ENCODE results near the gene GNA15.

Gene GNA15

GRCh38 chr19:3194106-3195087 is 58.6 kb downstream of the GNA15 start:
- TF ChIP-seq, protein P1, sequence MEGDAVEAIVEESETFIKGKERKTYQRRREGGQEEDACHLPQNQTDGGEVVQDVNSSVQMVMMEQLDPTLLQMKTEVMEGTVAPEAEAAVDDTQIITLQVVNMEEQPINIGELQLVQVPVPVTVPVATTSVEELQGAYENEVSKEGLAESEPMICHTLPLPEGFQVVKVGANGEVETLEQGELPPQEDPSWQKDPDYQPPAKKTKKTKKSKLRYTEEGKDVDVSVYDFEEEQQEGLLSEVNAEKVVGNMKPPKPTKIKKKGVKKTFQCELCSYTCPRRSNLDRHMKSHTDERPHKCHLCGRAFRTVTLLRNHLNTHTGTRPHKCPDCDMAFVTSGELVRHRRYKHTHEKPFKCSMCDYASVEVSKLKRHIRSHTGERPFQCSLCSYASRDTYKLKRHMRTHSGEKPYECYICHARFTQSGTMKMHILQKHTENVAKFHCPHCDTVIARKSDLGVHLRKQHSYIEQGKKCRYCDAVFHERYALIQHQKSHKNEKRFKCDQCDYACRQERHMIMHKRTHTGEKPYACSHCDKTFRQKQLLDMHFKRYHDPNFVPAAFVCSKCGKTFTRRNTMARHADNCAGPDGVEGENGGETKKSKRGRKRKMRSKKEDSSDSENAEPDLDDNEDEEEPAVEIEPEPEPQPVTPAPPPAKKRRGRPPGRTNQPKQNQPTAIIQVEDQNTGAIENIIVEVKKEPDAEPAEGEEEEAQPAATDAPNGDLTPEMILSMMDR (IDR thresholded peaks at IDR 0.05; ENCODE audit: low read depth, low read length, missing control alignments): no peak
- no peak for DNase-seq (ENCODE audit: extremely low read depth, low read depth)
- no peak overlapping the region for H3K4me3 ChIP-seq (replicated peaks; ENCODE audit: low read depth, low read length)

DNA sequence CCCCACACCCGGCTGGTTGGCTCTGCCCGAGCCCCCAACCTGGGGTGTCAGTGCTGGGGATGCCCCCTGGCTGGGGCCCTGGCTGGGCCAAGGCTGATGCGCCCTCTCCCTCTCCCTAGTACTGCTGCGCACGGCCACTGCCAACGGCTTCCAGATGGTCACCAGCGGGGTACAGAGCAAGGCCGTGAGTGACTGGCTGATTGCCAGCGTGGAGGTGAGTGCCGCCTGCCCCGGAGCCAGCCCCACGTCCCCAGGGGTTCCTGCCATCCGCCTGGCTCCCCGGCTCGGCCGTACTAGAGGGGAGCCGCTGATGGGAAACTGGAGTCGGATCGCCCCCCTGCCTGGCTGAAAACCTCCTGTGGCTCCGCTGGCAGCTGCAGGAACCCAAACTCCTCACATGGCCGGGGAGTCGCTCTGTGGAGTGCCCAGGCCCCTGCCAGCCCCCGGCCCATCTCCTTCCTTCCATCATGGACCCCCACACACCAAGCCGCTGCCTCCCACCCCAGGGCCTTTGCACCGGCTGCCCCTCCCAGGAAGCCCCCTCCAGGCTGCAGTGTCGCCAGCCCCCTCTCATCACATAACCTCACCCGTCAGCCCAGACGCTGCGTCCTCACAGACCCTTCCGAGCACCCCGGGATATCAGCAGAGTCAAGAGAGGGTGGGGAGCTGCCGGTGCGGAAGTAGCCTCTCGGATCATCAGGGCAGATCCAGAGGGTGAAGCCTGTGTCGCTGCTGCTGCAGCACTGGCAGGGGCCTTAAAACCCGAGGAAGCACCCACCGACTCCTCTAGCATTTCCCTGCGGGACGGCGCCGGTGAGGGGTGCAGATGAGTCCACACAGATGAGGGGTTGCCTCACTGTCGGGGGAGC is 60.5 kb downstream of the GNA15 start:
- TF ChIP-seq, protein P1 (IDR thresholded peaks at IDR 0.05; ENCODE audit: low read depth, low read length, missing control alignments): no peak
- no peak for DNase-seq (ENCODE audit: extremely low read depth, low read depth)
- no peak overlapping the region for H3K4me3 ChIP-seq (replicated peaks; ENCODE audit: low read depth, low read length)

DNA sequence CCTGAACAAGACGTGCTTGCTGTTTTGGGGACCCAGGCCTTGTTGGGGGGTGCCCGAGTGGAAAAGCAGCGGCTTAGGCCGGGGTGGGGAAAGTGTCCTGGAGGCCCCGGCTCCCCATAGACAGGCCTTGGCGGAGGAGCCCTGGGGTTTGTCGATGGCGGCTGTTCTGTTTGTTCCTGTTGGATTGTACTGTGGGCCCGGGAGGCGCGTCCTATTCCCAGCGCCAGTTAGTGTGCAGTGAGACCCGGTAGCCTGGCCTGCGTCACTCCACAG is 61.0 kb downstream of the GNA15 start:
- TF ChIP-seq, protein P1 (IDR thresholded peaks at IDR 0.05; ENCODE audit: low read depth, low read length, missing control alignments): no peak
- H3K4me3 ChIP-seq (replicated peaks; ENCODE audit: low read depth, low read length): no peak overlapping the region
- DNase-seq (ENCODE audit: extremely low read depth, low read depth): no peak

DNA sequence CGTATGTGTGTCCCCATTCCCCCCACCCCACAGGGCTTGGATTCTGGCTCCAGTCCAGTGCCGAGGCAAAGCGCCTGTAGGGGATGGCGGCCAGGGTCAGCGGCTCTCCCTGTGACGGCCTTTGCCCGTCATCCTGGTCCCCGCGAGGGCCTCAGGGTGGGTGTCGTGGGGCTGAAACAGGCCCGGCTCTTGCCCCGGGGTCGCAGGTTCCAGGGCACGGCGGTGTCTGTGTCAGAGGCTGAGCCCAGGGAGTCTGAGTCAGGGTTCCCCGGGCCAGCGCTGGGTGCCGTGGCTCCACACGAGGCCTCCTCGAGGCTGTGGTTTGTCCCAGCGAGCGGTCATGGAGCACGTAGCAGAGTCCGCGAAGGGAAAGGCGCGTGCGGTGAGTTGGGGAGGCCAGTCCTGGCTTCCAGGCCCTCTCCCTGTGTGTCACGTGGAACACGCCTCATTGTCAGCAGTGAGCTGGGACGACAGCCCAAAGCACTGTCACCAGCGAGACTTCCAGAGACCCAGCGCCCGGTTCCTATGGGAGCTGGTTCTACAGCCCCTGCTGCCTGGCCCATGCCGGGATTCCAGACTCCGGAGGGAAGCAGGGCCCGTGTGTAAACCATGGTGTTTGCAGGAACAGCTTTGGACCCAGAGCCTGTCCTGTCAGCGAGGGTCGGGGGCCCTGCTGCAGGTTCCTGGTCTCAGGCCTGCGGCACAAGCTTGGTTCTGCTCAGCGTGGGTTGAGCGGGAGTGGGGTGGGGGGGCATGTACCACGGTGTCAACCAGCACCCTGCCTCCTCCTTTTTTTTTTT is 63.3 kb downstream of the GNA15 start:
- H3K4me3 ChIP-seq (replicated peaks; ENCODE audit: low read depth, low read length): no peak overlapping the region
- no peak for DNase-seq (ENCODE audit: extremely low read depth, low read depth)
- TF ChIP-seq, protein P1 (IDR thresholded peaks at IDR 0.05; ENCODE audit: low read depth, low read length, missing control alignments): no peak

DNA sequence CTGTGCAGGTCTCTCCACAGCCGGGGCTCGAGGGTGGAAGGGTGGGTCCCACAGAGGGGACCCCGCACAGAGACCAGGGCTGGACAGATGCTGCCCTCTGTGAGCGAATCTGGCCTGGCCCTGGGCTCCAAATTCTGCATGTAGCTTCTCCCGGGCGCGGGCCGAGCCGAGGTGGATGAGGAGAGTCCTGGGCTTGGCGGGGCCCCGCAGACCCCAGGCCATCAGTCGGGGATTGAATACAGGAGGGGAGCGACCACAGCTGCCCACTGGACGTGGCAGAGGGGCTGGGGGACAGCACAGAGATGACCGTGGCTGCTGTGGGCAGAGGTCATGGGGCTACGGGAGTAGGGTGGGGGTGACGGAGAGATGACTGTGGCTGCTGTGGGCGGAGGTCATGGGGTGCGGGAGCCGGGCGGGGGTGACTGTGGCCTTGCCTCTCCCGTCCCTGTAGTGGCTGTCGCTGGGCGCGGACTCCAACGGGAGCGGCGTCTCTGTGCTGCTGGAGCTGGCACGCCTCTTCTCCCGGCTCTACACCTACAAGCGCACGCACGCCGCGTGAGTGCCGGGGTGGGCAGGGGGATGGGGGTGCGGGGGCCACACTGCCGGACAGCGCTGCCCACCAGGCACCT is 65.4 kb downstream of the GNA15 start:
- TF ChIP-seq, protein P1 (IDR thresholded peaks at IDR 0.05; ENCODE audit: low read depth, low read length, missing control alignments): no peak
- no peak for DNase-seq (ENCODE audit: extremely low read depth, low read depth)
- H3K4me3 ChIP-seq (replicated peaks; ENCODE audit: low read depth, low read length): no peak overlapping the region

DNA sequence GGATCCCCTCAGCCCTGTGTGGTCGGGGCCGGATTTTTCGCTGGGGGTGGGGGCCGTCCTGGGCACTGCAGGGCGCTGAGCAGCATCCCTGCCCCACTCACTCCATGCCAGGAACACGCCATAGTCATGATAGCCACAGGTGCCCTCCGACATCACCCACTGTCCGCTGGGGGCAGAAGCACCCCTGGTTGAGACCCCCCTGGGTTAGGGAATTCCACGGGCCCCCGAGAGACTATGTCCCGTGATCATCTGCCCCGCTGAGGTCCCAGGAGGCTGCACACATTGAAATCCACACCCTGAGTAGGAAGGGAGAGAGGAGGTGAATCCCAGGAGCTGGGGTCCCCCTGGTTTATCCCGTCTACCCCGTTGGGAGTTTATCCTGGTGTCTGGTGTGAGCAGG is 66.1 kb downstream of the GNA15 start:
- DNase-seq (ENCODE audit: extremely low read depth, low read depth): no peak
- H3K4me3 ChIP-seq (replicated peaks; ENCODE audit: low read depth, low read length): no peak overlapping the region
- TF ChIP-seq, protein P1 (IDR thresholded peaks at IDR 0.05; ENCODE audit: low read depth, low read length, missing control alignments): no peak

Measured in HFF-Myc (cell line).